ENCODE results near the gene MARVELD1.

GRCh38 chr10:97679594-97679993 is 33.9 kb upstream of the MARVELD1 start:
- TF ChIP-seq CTCF (IDR thresholded peaks at IDR 0.05; ENCODE audit: low read length) = no peak
- no peak for TF ChIP-seq EZH2 (optimal IDR thresholded peaks at IDR 0.05; ENCODE audit: low read depth, low read length)
